BLaER1 (cell line): ENCODE results near the gene DCAF4.
"Not testable (repeated sequence)": the region's sequence is repeated elsewhere in the genome, so short reads cannot be mapped to it uniquely, and the experiment has no call there.

ENCODE experiments used
- H3K27ac ChIP-seq: shearing (Covaris generic); formaldehyde crosslinking; 2 replicates; pipeline ENCODE4 v1.8.1; 2022
- H3K27me3 ChIP-seq: shearing (Covaris generic); formaldehyde crosslinking; 2 replicates; pipeline ENCODE4 v1.8.1; 2022
- H3K36me3 ChIP-seq: shearing (Covaris generic); formaldehyde crosslinking; 2 replicates; pipeline ENCODE4 v1.8.1; 2022
- H3K4me1 ChIP-seq: shearing (Covaris generic); formaldehyde crosslinking; 2 replicates; pipeline ENCODE4 v1.8.1; 2022
- H3K4me2 ChIP-seq: shearing (Covaris generic); formaldehyde crosslinking; 2 replicates; pipeline ENCODE4 v1.8.1; 2022
- H3K4me3 ChIP-seq: shearing (Covaris generic); formaldehyde crosslinking; 2 replicates; pipeline ENCODE4 v1.8.1; 2022
- H3K9ac ChIP-seq: shearing (Covaris generic); formaldehyde crosslinking; 2 replicates; pipeline ENCODE4 v1.8.1; 2022
- H3K9me3 ChIP-seq: shearing (Covaris generic); formaldehyde crosslinking; 2 replicates; pipeline ENCODE4 v1.8.1; 2022
- H4K20me1 ChIP-seq: shearing (Covaris generic); formaldehyde crosslinking; 2 replicates; pipeline ENCODE4 v1.8.1; 2022
- Cebpa-rat ChIP-seq: shearing (Covaris generic); IDR thresholded peaks from 2 replicates; pipeline ENCODE4 v1.8.1; 2022

Gene DCAF4

DNA sequence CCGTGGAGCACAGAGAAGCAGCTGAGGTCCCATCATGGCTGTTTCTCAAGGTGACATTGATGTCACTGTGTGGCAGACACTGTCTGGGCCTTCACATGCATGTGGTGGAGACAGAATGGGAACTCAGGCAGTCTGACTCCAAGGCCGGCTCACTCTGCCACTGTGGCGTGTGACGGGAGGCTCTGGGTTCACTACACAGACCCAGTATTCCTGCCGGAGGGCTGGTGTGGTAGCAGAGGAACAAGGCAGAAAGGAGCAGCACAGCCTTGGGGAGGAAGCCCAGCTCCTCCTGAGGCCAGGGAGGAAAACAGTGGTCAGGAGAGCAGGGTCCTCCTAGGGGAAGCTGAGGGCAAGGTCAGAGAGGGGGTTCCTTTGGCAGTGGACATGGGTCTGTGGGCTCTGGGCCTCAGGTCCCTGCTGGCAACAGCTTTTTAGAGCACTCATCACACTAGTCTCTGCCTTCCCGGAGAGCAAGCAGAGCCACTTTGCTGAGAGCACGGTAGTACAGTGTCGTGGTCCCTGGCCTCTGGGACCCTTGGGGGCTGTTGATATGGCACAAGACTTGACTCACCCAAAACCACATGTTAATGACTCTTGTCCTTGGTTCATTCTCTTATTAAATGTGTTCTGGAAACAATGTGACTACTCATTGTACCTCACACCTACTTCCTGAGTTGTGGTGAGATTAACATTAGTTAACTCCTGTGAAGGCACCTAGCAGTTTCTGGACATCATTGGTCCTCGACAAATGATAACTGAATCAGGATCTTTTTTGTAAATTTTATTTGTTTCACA, 21.3 kb downstream of the DCAF4 start:
- H3K9me3 ChIP-seq = no peaks in the 10 kb centered on the region
- no peak overlapping the region for H3K4me2 ChIP-seq
- peaks cover 92% of the 10 kb centered on the region for H3K36me3 ChIP-seq
- H3K4me1 ChIP-seq = peaks cover 17% of the 10 kb centered on the region
- no peak overlapping the region for H3K4me3 ChIP-seq
- no peak for TF ChIP-seq Cebpa-rat
- H3K27me3 ChIP-seq = no peaks in the 10 kb centered on the region
- no peaks in the 10 kb centered on the region for H4K20me1 ChIP-seq
- no peak overlapping the region for H3K9ac ChIP-seq
- H3K27ac ChIP-seq = 0 out of 2 replicates have a peak overlapping the region, but pooled peaks have one; percentile 3

DNA sequence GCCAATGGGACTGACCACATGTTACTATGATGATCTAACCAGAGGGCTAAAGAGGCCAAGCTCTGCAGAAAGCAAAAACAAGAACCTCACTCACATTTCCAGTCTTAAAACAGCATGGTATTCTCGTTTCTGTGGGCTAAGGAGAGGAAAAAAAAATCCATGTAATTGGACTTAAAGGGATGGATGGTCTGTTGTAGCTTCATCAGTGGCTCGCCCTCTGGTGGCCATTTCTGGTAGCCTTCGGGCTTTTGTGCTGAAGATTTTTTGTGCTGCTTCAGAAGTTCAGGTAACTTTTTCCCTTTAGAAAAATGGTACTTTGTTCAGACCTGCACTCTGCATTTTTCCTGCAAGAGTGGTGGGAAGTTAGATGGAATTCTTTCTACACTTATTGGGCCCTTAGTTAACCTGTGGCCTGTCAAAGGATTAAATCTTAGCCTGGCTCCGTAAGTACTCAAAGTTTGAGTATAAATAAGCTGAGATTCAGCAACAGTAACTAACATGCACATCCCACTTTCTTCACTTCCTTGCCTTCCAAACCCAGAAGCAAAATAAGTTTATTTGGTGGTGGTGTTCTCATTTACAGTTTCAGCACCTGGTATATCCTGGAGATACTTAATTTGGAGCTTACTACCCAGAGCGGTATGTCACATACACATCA, 22.3 kb downstream of the DCAF4 start:
- Histone ChIP-seq H3K4me1 (peaks cover 10% of the 10 kb centered on the region), H3K9me3 (no peaks in the 10 kb centered on the region), H3K4me3 (no peak overlapping the region), H3K36me3 (peaks cover 88% of the 10 kb centered on the region), H3K27me3 (no peaks in the 10 kb centered on the region), H4K20me1 (no peaks in the 10 kb centered on the region), H3K9ac (no peak overlapping the region), H3K4me2 (no peak overlapping the region), H3K27ac (no peak overlapping the region)
- TF ChIP-seq Cebpa-rat = no peak

DNA sequence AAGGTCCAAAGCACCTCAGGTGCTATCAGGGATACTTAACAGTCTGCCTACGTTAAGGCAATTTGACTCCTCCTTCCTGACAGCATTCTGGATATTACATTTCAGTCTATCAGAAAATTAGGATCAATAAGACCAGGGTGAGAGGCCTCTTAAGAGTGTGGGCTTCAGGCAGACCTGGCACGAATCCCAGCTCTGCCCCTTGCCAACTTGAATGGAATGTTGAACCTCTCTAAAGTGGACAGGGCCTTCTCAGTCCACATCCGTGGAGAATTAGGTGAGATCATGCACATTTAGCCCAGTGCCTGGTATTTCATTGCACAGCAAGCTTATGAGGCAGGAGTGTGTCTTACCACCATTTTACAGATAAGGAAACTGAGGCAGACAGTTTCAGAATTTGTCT, 25.9 kb downstream of the DCAF4 start:
- no peaks in the 10 kb centered on the region for H3K4me1 ChIP-seq
- no peak overlapping the region for H3K4me3 ChIP-seq
- H3K27me3 ChIP-seq = no peaks in the 10 kb centered on the region
- H4K20me1 ChIP-seq = no peaks in the 10 kb centered on the region
- H3K9ac ChIP-seq = no peak overlapping the region
- H3K4me2 ChIP-seq = no peak overlapping the region
- H3K36me3 ChIP-seq = peaks cover 88% of the 10 kb centered on the region
- H3K9me3 ChIP-seq = no peaks in the 10 kb centered on the region
- no peak overlapping the region for H3K27ac ChIP-seq
- no peak for TF ChIP-seq Cebpa-rat

DNA sequence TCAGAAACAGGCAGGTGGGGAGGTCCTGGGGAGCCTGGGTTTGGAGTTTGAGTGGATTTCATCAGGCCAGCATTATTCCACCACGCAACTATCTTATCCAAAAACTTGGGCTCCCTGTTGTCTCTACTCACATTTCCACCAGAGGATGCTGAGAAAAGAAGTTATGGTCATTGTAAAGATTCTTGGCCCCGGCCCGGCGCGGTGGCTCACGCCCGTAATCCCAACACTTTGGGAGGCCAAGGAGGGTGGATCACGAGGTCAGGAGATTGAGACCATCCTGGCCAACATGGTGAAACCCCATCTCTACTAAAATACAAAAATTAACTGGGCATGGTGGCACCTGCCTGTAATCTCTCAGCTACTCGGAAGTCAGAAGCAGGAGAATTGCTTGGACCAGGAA, 30.5 kb downstream of the DCAF4 start:
- H4K20me1 ChIP-seq, H3K27ac ChIP-seq, H3K9ac ChIP-seq, H3K4me1 ChIP-seq, H3K27me3 ChIP-seq, H3K4me3 ChIP-seq, H3K9me3 ChIP-seq, H3K4me2 ChIP-seq: not testable (repeated sequence)
- H3K36me3 ChIP-seq = peaks cover 94% of the 10 kb centered on the region

DNA sequence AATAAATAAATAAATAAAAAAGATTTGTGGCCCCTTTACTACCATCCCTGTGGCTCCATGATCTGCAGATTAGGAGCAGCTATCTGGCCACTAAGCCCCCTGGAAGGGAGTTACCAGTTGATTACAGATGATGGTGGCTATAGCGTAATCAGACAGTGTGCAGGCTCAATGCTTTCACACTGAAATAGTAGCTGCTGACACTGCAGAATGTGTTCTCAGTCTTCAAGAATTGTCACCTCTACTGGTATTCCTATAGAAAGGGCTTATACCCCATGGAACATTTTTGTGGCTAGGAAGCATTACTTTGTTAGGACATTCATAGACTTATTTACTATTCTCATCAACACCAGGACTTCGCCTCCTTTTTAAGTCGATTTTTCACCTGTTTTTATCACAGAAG, 30.9 kb downstream of the DCAF4 start:
- Histone ChIP-seq H3K4me2 (no peak overlapping the region), H4K20me1 (no peaks in the 10 kb centered on the region), H3K27me3 (no peaks in the 10 kb centered on the region), H3K9me3 (no peaks in the 10 kb centered on the region), H3K9ac (no peak overlapping the region), H3K4me1 (no peaks in the 10 kb centered on the region), H3K4me3 (no peak overlapping the region), H3K36me3 (peaks cover 94% of the 10 kb centered on the region), H3K27ac (no peak overlapping the region)
- TF ChIP-seq Cebpa-rat = no peak

DNA sequence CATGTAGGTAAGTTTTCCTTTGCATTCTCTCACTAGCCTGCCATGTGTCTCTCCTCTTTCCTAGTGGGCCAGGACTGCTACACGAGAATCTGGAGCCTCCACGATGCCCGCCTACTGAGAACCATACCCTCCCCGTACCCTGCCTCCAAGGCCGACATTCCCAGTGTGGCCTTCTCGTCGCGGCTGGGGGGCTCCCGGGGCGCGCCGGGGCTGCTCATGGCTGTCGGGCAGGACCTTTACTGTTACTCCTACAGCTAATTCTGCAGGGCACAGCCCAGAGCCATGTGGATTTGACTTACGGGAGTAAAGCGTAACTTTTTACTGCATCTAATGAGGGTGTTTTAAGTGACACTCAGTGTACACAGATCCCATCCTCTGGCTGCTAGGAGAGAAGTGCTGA, 32.3 kb downstream of the DCAF4 start:
- H3K4me2 ChIP-seq = no peak overlapping the region
- no peak for TF ChIP-seq Cebpa-rat
- H3K27ac ChIP-seq = no peak overlapping the region
- no peak overlapping the region for H3K9ac ChIP-seq
- H3K4me3 ChIP-seq = no peak overlapping the region
- no peaks in the 10 kb centered on the region for H3K4me1 ChIP-seq
- no peaks in the 10 kb centered on the region for H4K20me1 ChIP-seq
- H3K27me3 ChIP-seq = no peaks in the 10 kb centered on the region
- no peaks in the 10 kb centered on the region for H3K9me3 ChIP-seq
- peaks cover 94% of the 10 kb centered on the region for H3K36me3 ChIP-seq

DNA sequence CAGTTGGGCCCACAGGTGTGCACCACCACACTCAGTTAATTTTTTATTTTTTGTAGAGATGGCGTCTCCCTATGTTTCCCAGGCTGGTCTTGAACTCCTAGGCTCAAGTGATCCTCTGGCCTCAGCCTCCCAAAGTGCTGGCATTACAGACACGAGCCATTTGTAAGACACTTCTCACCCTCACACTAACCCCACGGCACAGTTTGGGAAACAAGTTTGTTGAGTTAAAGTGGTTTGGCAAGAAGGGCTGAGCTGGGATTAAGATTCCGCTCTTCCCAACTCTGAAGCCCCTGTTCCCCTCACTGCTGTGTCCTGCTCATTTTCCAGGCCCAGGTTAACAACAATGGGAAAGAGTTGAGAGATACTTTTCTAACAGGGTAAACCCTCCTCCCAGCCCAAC, 34.8 kb downstream of the DCAF4 start:
- not testable (repeated sequence) for H4K20me1 ChIP-seq, H3K9me3 ChIP-seq, H3K4me1 ChIP-seq, H3K4me3 ChIP-seq, H3K27me3 ChIP-seq, H3K9ac ChIP-seq, H3K27ac ChIP-seq, H3K4me2 ChIP-seq
- H3K36me3 ChIP-seq = peaks cover 83% of the 10 kb centered on the region

DNA sequence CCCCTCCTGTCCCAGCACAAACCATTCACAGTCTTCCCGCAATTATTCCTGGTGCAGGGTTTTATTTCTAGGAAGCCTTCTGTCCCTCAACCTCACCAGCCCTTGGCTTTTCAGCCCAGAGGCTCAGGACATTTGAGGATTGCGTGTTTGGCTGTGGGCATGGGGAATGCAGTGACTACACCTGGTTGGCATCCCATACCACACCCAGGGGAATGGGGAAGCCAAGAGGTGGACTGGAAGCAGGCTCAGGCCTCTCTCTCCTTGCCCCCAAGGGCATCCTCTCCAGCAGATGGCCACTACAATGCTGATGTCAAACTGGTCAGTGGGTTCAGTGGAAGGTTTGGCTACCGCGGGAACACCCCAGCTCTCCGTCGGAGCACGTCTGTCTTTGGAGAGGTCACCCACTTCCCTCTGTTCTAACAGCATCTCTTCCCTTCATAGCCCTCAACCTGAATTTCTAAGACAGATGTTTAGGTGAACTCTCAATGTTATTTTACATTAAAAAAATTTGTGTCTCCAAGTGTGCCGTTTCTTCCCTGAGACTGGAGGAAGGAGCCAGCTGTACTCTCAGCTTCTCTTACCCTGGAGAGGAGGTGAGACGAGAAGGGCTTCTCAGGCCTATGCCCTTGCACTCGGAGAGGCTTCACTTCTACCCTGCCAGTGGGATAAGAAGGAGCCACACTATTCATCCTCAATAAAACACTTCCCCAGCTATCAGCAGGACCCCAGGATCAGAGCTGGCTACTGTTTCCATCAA, 35.5 kb downstream of the DCAF4 start:
- H4K20me1 ChIP-seq = no peaks in the 10 kb centered on the region
- no peaks in the 10 kb centered on the region for H3K27me3 ChIP-seq
- TF ChIP-seq Cebpa-rat = no peak
- H3K4me3 ChIP-seq = no peak overlapping the region
- no peak overlapping the region for H3K4me2 ChIP-seq
- H3K4me1 ChIP-seq = no peaks in the 10 kb centered on the region
- H3K9me3 ChIP-seq = no peaks in the 10 kb centered on the region
- H3K9ac ChIP-seq = no peak overlapping the region
- peaks cover 78% of the 10 kb centered on the region for H3K36me3 ChIP-seq
- no peak overlapping the region for H3K27ac ChIP-seq

DNA sequence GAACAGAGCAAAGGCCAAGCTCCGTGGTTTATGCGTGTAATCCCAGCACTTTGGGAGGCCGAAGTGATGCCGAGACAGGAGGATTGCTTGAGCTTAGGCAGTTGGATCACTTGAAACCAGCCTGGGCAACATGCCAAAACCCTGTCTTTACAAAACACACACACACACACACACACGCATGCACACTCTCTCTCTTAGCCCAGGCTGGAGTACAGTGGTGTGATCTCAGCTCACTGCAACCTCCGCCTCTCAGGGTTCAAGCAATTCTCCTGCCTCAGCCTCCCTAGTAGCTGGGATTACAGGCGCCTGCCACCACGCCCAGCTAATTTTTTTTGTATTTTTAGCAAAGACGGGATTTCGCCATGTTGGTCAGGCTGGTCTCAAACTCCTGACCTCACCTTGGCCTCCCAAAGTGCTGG, 36.1 kb downstream of the DCAF4 start:
- not testable (repeated sequence) for H4K20me1 ChIP-seq, H3K27me3 ChIP-seq, H3K4me2 ChIP-seq, H3K27ac ChIP-seq, H3K9ac ChIP-seq, H3K4me3 ChIP-seq, H3K4me1 ChIP-seq, H3K9me3 ChIP-seq
- H3K36me3 ChIP-seq = peaks cover 78% of the 10 kb centered on the region

DNA sequence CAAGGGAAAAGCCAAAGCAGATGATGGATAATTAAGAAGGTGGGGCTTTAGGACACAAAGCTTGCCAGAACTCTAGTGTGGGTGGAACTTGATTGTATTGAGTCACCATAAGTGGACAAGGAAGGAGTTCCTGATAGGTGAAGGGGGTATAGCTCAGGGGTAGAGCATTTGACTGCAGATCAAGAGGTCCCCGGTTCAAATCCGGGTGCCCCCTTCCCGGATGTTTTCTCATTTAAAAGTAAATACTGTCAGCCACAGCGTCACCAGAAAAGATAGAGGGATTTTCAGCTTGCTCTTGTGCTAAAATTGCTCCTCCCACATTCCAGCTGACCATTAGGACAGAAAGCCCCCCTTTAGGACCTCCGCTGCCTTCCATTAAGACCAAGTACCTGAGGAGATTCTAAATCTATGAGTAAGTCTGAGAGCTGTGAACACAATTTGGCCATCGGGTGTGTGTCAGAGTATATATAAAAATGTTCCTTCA, 36.6 kb downstream of the DCAF4 start:
- no peak overlapping the region for H3K27ac ChIP-seq
- H3K4me1 ChIP-seq = no peaks in the 10 kb centered on the region
- peaks cover 78% of the 10 kb centered on the region for H3K36me3 ChIP-seq
- TF ChIP-seq Cebpa-rat = no peak
- H3K4me3 ChIP-seq = no peak overlapping the region
- H3K9me3 ChIP-seq = no peaks in the 10 kb centered on the region
- no peaks in the 10 kb centered on the region for H4K20me1 ChIP-seq
- no peaks in the 10 kb centered on the region for H3K27me3 ChIP-seq
- no peak overlapping the region for H3K9ac ChIP-seq
- no peak overlapping the region for H3K4me2 ChIP-seq
